Lower leg skin (tissue), 4 donors: ENCODE results near the gene RPTOR. TPM values are rescaled to one million over a fixed set of nuclear protein-coding genes. Genes with fewer than 3 reads are reported as not detected.

Source experiments
- DNase-seq, 2 donors: peaks; one replicate each; pipeline ENCODE4 v3.0.0-alpha.2; 2019; ENCODE audit warnings: low spot score in 2 of 2
- H3K4me3 ChIP-seq: fragments of 200-600 bp; sonication (generic); 2 replicates; pipeline ENCODE4 v1.5.1; 2017; ENCODE audit warnings: mild to moderate bottlenecking, low read depth; ENCODE audit not compliant: poor library complexity, severe bottlenecking
- CTCF ChIP-seq, 3 donors: fragments of 450-650 bp; IDR thresholded peaks; one replicate each; pipeline ENCODE4 v1.5.1; 2016; ENCODE audit warnings: antibody characterized with exemption in 3 of 3, mild to moderate bottlenecking in 3 of 3, moderate library complexity in 2 of 3
- POLR2A ChIP-seq, 2 donors: fragments of 450-650 bp; IDR thresholded peaks; one replicate each; pipeline ENCODE4 v1.6.1; 2016 to 2017; ENCODE audit warnings: antibody characterized with exemption in 2 of 2, mild to moderate bottlenecking in 1 of 2, moderate library complexity in 1 of 2
- WGBS, 2 donors: methylation state at CpG; one replicate each; pipeline ENCODE4 v1.1.5; 2018; 5-methylcytosine and 5-hydroxymethylcytosine counted together
- intact Hi-C: fragments of 100-400 bp; cut with DNase I; formaldehyde crosslinking; loops from one replicate; pipeline ENCODE4 v1.15.0; 2023; ENCODE audit warnings: low total_unique reads
- total RNA-seq, 4 donors: library from RNA; depleted of rRNA; stranded (reverse); fragments of >200 nt; gene quantifications; one replicate each; pipeline ENCODE4 v1.1.0, GENCODE V29; 2016

Gene RPTOR
- total RNA-seq, 4 donors from 2014 or later: 30.7 to 68.2 (median 39.8) TPM

DNA sequence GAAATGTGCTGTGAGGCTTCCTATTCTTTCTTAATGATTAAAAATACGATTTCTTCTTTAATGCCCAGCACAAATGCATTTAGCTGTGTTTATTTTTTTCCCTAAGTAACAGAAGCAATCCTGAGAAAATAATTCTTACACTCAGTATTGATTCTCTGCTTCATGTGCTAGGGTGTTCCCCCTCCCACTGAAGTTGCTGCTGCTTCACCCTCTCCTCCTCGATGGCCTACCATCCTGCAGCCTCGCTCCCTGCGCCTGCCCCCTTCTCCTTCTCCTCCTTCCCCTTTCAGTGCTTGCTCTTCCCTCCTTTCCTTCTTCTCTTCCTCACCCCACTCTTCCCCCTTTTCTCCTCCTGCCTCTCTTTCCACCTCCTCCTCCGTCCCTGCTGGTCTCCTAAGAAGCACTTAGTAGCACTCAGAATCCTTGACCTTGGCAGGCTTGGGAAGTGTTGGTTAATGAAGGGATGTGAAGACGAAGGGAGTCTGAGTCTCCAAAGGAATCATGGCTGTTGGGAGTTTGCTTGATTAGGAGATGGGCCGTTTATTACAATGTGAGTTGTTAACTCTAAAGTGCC is 119.7 kb downstream of the RPTOR start:
- WGBS, 2 donors: 51 to 57% methylated on average over 7 of the region's 7 CpGs
- TF ChIP-seq CTCF (IDR thresholded peaks at IDR 0.05) (no peak), POLR2A (IDR thresholded peaks at IDR 0.05) (no peak)
- no peak overlapping the region for H3K4me3 ChIP-seq
- intact Hi-C loops: no loop called here
- DNase-seq: no peak

- intact Hi-C loops: no loop called here
- 89 to 92% methylated on average over 11 of the region's 11 CpGs for WGBS, 2 donors
- TF ChIP-seq POLR2A (IDR thresholded peaks at IDR 0.05): no peak
- TF ChIP-seq CTCF (IDR thresholded peaks at IDR 0.05): no peak
Measured at GRCh38 chr17:80665792-80666191, 121.2 kb downstream of the RPTOR start.

GRCh38 chr17:80666867-80667266 is 122.2 kb downstream of the RPTOR start:
- H3K4me3 ChIP-seq: no peak overlapping the region
- intact Hi-C loops: no loop called here
- no peak for DNase-seq
- TF ChIP-seq CTCF (IDR thresholded peaks at IDR 0.05): no peak
- no peak for TF ChIP-seq POLR2A (IDR thresholded peaks at IDR 0.05)
- WGBS, 2 donors: 91 to 92% methylated on average over 12 of the region's 12 CpGs

More at GRCh38 chr17:80665792-80666191, 121.2 kb downstream of the RPTOR start:
- DNase-seq: no peak
- H3K4me3 ChIP-seq: no peak overlapping the region

DNA sequence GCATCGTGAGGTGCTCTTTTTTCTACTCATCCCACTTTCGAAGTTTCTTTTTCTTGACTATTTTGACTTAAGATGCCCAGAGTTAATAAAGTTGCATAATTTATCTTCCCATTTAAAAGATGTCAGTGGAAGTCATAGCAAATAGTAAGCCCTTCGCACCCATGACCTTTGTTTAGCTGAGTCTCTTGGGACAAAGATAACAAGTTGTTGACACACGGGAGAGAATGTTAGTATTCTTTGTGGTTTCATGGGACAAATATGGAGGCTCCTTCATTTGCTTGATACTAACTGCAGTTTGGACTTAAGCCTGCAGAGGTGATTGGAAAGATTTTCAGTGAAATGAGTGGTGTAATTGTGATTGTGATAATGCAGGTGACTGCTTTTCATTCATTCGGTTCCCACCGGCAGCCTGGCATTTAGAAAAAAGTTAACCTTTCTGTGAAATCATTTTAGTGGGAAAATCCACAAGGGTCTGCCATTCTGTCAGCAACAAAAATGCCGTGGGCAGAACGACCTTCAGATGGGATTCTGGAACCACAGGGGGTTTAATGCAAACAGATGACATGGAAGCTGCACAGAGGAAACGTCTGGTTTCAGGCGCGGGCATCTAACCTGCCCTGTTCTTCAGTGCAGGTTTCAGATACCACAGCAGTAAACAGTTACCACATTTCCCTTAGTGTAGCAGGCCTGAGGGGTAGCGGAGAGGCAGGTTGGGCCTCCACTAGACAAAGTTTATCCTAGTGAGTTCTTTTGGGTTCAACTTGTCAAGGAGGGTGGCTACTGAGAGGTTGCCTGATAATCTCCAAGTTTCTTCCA is 123.0 kb downstream of the RPTOR start:
- TF ChIP-seq CTCF (IDR thresholded peaks at IDR 0.05) (no peak), POLR2A (IDR thresholded peaks at IDR 0.05) (no peak)
- intact Hi-C loops: no loop called here
- 81 to 90% methylated on average over 12 of the region's 12 CpGs for WGBS, 2 donors
- H3K4me3 ChIP-seq: no peak overlapping the region
- DNase-seq: no peak

DNA sequence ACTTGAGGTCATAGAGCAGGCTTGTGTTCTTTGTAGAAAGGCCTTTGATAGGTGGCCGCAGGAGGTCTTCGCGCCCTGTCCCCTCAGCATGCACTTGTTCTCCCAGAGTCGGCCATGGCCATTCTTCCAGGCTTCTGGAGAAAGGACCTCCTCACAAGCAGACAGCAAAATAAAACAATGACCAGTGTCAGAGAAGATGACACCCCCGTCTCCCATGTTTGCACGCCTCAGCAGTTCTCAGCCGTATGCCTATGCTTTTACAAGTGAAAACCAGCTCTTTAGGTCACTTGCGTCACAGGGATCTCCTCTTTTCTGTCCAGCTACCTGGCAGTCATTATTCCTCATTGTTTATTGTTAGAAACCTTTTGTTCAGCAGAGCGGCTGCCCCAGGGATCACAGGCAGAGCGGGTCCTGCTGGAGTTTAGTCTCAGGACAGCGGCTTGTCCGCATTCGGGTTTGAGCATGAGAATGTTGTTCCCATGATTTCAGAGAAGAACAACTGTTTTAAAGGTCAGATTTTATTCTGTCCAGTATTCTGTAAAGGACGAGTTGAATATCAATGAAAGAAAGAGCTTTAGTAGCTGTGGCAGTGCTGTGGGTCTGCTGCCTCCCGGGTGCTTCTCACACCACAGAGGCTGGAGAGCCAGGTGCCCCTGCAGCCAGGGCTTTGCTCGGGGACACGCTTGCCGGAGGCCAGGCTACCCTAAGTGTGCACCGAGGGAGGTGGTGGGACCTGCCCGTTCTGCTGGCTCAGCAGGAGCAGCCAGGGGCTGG is 123.9 kb downstream of the RPTOR start:
- 91 to 94% methylated on average over 20 of the region's 20 CpGs for WGBS, 2 donors
- intact Hi-C loops: no loop called here
- TF ChIP-seq CTCF (IDR thresholded peaks at IDR 0.05) (no peak), POLR2A (IDR thresholded peaks at IDR 0.05) (no peak)
- no peak overlapping the region for H3K4me3 ChIP-seq
- DNase-seq: no peak
